Fibroblast of the conjunctiva (primary cell): ENCODE data around the gene EDIL3.
"Not testable (repeated sequence)": the region's sequence is repeated elsewhere in the genome, so short reads cannot be mapped to it uniquely, and the experiment has no call there.

Experiments
- DNase-seq: peaks from one replicate; pipeline ENCODE4 v3.0.0-alpha.2; 2010; ENCODE audit warnings: low read depth

The EDIL3 gene

DNA sequence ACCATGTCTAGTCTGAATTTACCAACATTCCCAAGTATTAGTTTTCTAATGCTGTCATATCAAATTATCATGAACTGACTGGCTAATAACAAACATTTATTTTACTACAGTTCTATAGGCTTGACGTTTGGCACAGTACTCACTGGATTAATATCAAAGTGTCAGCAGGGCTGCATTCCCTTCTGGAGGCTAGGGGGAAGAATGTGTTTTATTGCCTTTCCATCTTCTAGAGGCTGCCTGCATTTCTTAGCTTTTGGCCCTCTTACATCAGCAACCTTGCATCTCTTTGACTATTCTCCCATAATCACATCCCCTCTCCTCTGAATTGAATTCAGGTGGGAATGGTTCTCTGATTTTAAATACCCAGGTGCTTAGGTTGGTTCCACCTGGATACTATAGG lies 84.7 kb downstream of the EDIL3 start:
- DNase-seq, result no peak

DNA sequence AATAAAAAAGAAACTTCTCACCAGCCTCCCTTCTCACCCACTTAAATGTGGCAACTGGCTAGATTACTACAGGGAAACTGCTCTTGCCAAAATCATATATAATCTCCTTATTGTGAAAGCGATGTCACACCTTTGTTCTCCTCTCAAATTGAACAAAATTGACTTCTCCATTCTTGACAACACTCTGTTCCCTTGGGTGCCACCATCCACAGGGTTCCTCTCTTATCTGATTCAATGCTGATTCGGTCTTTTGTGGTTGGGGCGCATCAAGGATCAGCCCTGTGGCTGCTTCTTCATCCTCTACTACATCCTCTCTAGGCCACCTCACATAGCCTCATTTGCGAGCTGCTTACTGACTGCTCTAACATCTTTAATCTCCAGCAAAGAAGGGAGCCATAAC lies 86.1 kb downstream of the EDIL3 start:
- DNase-seq, result no peak

DNA sequence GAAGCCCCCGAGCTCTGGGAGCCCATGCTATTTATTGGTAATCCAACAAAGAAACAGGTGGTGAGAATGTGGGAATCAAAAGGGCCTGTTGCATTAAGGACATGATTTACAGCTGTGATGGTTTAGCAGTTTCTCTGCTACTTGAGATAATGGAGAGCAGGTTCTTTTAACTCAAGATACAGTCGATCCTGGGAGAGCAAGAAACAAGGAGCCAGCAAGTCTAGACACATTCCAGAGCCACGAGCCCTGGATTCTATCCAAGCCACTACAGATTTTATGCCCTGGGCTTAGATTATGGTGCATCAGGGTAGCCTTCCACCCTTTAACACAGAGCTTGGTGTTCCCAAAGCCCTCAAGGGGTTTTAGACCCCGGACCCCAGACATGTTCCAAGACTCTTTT lies 87.0 kb downstream of the EDIL3 start:
- DNase-seq, result not testable (repeated sequence)

DNA sequence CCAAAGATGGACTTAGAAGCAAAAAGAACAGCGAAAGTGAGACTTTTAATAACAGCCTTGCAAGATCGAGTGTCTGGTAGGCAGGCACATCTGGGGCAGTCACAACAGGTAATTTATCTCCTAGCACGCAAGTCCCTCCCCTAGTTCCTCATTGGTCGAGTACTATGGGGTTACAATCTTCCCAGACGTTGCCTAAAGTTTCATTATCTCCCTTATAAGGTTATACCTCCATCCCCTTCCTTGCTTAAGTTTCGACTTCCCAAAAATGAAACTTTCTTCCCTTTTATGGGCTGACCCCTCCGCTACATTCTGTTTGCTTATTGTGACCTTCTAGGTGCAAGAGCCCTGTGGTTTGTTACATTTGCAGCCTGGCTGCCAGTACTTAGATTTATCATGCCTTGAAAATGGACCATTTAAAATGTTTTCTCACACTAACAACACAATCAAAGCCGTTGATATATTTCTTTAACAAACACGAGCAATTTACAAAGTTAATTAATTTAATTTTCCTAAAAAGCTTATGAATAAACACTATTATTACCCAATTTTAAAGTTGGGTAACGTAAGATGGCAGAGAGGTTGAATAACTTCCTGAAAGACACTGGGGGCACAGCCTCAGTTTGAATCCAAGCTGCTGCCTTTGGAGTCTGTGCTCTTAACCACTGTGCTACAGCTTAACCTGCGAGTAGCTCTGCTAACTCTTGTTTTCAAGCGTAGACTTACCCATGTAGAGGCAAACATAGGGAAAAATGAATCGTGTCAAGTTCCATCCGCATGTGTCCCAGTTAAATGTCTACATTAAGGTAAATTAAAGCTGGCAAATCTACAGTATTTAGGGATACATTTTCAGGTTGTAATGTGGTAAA lies 91.7 kb downstream of the EDIL3 start:
- no peak for DNase-seq

DNA sequence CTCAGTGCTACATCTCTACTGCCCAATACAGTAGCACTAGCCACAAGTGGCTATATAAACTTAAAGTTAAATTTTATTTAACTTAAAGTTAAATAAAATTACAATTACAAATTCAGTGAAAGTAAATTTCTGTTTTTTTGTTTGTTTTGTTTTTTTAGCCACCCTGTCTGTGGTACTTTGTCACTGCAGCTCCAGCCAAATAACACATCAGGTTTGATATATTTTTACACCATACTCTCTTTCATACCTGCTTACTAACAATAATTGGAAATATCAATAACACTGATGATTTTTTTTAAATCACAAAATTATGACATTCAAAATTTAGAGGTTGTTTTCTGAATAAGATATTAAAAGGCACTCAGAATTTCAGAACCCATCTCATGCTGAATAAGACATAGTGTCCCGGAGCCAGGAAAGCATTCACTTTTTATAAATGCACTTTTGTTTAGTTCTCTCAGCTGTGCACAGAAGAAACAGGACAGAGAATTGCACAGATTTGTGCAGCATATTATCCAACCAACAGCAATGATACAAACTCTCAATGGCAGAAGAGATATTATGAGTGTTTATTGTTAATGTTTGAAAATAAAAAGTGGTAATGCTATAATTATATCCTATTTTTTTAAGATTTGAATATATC lies 92.6 kb downstream of the EDIL3 start:
- no peak for DNase-seq

DNA sequence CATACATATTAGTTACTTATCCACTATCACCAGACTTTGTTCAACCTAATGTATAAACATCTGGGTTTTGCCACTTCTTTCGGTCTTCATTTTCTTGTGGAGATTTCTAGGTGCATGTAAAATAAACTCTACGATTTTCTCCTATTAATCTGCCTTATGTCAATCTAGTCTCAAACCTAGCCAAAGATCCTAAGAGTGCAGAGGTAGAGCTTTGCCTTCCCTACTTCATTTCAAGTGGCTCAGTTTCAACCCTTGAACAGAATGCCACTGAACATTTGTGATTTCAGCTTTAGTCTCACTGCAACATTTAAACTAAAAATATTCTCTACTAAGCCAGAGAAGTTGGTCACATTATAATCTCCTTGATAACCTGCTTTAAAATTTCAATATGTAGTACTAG lies 94.0 kb downstream of the EDIL3 start:
- DNase-seq, result no peak

DNA sequence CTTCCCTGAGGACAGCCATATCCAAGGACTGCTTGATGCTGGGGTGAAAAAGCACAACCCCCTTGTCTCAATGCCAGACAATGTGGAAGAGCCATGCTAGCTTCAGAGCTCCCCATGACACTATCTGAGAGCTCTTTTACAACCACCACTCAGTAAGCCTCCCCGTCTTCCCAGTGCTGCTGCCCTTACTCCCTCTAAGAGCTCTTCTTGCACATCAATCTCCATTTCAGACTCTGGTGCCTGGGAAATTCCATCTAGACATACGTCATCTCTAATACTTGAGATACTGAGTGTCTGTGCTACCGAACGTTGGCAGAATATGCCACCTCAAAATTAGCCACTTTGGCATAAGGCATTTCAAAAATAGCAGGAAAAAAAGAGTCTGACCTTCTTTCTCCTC lies 94.5 kb downstream of the EDIL3 start:
- no peak for DNase-seq

DNA sequence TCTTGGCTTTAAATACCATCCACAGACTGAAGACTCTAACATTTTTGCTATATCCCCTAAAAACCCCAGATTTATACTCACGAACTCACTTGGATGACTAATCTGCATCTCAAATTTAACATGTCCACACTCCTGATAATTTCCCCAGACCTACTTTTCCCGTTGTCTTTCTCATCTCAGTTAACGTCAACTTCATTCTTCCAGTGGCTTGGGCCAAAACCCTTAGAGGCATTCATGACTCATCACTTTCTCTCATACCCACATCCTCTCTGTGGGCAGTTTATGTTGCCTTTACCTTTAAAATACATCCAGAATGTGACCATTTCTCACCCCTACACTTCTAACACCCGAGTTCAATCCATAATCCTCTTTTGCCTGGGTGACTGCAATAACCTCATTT lies 96.7 kb downstream of the EDIL3 start:
- peak; percentile 32 for DNase-seq

DNA sequence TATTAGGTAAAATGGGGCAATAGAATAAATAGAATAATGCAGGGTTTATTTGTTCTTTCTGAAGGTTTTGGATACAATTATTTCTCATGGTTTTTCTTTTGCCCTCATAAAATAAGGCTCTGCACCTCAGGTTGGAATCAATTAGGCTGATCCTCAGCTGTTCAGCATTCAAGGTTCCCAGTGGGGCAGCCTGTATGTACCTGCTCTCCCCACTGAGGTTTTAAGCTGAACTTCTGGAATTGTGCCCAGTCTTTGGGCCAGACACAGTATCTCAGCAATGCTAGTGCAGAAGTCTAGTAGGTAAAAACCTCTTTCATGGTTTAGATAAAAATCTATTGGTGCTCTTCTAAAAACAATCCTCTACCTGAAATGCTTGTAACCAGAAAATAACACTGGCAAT lies 98.0 kb downstream of the EDIL3 start:
- DNase-seq, result no peak

DNA sequence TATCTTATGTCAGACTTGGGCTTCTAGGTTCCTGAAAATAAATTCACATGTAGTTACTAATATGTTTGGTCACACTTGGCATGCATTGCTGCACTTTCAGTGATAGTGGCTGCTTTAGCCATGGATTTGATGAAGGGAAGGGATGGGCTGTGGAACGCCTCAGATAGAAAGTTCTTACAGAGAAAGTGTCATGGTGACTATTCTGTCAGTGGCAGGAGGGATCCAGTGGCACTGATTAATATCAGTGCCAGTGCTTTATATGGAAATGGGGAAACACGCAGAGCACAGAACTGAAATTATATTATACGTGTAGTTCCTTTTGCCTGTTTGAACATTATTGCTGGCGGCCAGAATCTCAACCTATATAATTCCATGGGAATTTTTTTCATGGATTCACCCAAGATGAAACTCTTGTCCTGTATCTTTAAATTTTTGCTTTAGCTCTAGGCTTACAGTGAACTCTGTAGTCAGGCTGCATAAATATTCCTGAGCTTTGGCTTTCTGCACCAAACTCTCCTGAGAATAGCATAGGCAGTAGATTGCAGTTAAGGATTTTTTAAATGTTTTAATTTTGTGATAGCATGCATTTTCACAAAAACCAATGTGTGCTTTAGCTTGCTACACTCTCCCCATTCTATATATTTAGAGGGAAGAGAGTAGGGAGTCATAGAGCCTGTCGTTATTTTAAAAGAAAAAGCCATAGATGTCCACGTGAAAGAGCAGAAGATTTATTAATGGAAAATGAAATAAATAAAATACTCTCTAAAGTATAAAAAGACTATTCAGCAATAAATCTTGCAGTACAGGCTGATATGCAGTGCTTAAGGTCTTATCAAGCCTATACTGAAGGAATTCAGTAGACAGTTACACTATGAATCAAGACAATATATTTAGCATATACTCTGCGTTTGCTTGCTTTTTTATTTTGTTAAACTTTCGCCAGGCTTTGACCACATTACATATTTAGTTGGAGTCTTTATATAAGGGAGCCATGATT lies 98.7 kb downstream of the EDIL3 start:
- DNase-seq, result no peak

DNA sequence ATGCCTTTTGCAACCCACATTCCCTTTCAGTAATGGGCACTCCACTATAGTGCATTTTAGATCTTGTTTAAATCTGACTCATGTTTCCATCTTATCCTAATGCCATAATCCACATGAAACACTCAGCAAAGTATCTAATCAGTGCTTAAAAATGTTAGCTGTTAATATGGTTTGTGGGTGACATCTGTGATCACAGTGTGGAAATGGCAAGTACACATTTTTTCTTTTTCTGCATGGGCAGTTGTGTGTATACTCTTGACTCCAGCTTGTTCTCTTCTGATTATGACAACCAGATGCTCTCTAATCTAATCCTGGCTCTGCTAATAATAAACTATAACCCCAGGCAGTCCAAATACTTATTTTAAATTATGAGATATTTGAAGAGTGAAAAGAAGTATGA lies 103.3 kb downstream of the EDIL3 start:
- DNase-seq, result no peak

DNA sequence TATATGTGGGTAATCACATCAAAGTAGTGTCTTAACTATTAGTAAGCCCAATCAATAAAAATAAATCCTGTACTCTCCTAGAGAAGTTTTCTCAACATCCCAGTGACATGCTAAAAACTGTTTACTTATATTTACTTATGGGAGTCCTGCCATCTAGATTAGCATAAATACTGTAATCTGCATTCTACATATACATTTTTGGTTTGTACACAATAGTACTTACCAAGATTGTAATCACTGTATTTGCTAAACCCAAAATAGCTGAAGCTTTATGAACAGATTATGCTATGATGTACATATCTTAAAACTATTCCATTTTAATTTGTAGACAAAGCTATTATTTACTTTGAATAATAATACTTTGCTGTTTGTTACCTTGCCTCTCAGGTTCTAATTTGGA lies 105.4 kb downstream of the EDIL3 start:
- no peak for DNase-seq

DNA sequence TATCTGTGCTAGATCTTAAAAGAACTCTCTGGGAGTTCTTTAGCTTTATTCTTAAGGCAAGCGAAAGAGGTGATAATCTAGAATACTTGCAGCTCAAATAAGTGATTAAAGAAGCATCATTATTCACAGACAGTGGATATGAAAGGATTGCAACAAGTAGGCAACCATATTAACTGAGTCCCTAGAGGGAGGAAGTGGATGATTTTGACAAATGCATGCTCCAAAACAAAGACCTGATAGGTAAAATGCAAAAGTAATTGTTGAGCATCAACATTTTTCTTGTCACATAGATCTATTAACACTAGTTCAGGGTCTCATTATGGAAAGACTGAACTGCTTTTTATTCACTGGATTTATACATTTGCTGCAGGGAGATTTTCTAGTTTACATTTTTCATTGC lies 109.1 kb downstream of the EDIL3 start:
- no peak for DNase-seq

DNA sequence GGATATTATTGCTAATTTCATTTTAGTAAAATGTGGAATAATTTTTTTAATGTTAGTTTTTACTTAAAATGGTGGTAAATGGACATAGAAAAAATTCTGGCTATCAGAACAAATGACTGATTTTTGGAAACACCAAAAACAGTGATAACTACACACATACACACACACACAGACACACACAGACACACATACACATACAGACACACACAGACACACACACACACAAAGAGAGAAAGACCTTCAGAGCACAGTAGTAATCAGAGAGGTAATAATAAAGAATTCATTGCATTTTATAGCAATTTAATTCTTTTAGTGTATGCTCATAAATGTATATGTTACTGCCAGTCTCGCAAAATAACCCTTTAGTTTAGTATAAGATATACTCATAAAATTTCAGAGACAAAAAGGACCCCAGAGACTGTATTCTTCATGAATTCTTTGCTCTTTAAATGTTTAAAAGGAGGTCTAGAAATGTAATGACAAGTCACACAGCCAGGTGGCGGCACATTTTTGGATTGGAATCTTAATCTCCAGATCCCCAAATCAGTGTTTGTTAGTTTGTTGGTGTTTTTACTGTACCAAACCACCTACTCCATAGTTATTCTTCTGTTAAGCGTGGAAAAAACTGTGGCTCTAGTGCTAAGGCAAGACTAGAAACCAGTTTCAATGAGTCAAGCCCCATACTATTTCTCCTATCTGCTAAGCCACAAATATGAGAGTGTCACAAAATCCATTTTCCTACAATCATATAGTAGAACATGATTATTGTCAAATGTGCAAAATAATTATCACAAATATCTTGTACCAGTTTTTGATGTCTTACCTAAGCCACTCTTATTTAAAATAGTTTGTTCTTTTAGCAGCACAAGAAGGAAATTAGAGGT lies 109.9 kb downstream of the EDIL3 start:
- peak; percentile 1 for DNase-seq

DNA sequence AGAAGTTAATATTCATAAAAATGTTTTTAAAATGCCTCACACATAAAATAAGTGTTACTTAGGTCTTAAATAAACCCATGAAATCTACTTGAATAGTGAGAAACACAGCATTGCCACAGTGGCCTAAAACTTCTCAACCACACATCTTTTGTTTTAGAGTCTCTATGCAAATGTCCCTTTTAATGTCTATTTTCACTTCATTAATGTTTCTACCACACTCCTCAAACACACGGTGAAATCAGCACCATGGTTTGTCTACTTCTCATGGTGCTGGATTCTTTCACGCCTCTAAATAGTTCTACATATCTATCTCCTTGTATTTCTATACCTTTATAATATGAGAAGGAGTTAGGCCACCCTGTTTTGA lies 111.2 kb downstream of the EDIL3 start:
- DNase-seq, result no peak

DNA sequence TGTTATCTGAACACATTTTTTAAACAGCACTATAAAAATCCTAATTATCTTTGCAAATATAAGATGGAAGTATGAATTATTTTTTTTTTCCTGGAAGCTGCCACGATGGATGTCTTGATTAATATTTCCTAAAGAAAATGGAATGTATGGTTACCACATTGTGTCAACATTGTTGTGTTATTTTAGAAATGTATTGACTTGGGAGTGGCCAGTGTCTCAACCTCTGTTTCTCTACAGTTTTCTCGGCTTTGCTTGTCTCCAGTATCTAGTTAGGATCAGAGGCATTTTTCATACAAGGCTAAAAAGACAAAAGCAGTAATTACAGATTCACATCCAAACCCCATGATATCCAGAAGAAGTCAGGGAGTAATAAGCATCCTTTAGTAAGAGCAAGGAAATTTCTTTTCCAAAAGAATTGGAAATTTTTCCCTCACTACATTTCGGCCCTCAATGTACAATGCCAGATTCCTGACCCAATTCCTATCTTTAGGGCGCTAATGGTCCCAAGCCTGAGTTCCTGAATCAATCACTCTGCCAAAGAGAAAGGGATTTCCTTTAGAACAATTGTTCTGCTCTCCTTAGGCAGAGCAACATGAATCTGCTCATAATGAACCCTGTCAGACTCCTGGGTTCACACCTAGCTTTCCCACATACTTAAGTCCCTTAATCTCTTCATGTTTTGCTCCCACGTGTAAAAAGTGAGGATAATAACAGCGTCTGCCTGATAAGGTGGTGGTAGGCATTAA lies 111.7 kb downstream of the EDIL3 start:
- DNase-seq, result no peak

DNA sequence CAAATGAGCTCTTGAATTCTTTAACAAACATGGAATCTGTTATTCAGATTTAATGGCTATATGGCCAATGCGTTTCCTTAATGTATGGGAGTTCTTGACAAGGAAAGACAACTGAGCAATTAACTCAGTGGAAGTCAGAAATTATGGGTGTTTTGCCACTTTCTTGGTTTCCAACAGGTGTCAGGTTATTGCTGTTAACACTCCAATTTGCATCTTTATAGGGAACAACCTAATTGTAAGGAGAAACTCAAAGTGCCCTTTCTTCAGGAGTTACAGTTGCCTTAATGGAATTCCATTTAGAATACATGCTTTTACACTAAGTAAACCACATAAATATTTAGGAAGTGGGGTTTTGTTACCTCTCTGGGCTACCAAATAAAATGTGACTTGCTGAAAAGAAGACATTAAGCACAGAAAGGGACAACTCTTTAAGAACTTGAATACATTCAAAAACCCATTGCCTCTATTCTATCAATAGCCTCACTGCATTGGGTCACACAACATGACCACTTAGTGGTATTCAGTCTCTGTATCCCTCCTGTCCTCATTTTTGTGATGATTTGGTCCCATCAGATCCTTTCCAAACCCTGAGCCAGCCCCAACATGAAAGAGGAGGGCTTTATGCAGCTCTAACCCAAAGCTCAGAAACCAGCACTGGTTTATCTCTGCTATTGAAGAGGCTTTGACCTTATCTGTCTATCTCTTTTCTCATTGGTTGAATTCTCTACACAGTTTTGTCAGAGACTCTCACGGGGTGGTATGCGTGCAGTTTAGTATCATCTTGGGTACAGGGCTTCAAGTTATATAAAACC lies 118.7 kb downstream of the EDIL3 start:
- no peak for DNase-seq

DNA sequence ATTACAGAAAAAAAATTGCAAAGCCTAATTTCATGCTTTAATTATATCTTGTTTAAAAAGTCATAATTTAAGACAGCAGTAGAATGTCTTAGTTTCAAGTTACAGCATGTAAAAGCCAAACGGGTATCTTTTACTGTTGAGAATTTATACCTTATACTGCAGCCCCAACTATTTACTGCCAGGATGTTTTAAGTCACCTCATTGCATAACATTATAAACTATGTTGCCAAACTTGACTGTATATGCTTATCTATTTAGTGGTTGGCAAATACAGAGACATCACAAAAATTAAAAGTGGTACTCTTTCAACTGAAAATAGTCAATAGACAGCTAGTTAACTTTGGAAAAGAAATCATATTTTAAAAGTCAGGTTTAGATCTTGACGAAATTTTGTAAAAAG lies 119.5 kb downstream of the EDIL3 start:
- DNase-seq, result no peak

DNA sequence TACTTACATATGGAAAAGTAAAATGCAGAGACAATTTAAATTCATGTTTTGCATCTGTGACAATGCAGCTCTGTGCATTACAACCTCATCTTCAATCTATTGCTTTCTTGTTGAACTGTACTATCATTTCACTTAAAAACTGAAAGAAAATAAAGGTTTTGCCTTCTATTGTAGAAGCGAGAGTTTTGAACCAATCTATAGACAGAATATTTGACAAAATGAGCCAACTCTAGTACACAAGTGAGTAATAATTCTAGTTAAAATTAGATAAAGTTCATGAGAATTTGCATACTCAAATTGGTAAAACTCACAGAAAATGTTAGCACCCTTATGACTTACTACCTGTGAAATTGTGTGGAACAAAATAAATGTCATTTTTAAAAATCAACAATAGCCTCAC lies 123.7 kb downstream of the EDIL3 start:
- DNase-seq, result no peak

DNA sequence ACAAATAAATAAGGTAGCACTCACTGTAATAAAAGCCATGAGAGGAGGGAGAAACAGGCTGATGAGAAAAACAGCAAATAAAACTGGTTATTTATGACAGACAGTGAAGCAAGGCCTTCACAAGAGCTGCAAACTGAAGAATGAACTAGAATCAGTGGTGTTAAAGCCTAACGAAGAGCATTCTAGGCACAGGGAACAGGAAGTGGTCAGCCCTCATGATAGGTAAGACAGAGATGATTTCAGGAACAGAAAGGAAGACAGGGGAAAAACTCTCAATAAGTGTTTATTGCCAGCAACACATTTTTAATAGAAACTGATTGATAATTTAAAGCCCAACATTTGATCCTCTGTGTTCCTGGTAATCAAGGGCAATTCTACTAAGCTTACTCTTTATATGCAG lies 124.5 kb downstream of the EDIL3 start:
- no peak for DNase-seq
